Measurements from ENCODE around the gene STRIP1. TPM values are rescaled to one million over a fixed set of nuclear protein-coding genes. Genes with fewer than 3 reads are reported as not detected.

The STRIP1 gene
- total and polyA plus RNA-seq, 10 donors, result 11.8 to 98.7 (median 59.3) TPM

DNA sequence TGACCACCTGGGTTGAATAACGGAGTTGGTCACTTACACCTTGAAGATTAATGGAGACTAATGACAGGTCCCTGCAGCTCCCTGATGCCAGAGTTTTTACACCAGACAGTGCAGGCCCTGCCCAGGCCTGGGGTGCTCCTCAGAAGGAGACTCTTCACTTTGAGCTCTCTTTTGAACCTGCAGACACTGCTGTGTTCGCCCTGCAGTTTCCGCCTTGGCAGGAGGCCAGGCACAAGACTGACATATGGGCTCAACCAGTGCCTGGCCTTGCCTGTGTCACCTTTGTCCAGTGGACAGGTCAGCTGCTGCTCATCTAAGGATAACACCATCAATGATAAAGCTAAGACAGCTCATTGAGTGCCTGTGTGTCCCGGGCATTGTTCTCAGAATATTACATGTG, 5.2 kb downstream of the STRIP1 start:
- intact Hi-C loops (cut with DNase I; ENCODE audit: low total_unique reads), result no loop called here
- no peak for DNase-seq
- H3K4me3 ChIP-seq, result no peak overlapping the region
- peaks cover 11 to 85% (median 67%) of the 10 kb centered on the region in 6 donors for H3K36me3 ChIP-seq
- 77 to 93% (median 87%) methylated on average over 4 of the region's 4 CpGs for WGBS, 5 donors
- H3K4me1 ChIP-seq, result peaks cover 16 to 30% (median 24%) of the 10 kb centered on the region in 6 donors
- H3K27me3 ChIP-seq (replicated peaks in 1 of 7), result no peaks in the 10 kb centered on the region
- H3K27ac ChIP-seq, result no peak overlapping the region
- TF ChIP-seq, protein P1, sequence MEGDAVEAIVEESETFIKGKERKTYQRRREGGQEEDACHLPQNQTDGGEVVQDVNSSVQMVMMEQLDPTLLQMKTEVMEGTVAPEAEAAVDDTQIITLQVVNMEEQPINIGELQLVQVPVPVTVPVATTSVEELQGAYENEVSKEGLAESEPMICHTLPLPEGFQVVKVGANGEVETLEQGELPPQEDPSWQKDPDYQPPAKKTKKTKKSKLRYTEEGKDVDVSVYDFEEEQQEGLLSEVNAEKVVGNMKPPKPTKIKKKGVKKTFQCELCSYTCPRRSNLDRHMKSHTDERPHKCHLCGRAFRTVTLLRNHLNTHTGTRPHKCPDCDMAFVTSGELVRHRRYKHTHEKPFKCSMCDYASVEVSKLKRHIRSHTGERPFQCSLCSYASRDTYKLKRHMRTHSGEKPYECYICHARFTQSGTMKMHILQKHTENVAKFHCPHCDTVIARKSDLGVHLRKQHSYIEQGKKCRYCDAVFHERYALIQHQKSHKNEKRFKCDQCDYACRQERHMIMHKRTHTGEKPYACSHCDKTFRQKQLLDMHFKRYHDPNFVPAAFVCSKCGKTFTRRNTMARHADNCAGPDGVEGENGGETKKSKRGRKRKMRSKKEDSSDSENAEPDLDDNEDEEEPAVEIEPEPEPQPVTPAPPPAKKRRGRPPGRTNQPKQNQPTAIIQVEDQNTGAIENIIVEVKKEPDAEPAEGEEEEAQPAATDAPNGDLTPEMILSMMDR (IDR thresholded peaks at IDR 0.05 in 8 of 11, conservative IDR thresholded peaks at IDR 0.05 in 3 of 11), result no peak
- TF ChIP-seq POLR2AphosphoS5 (IDR thresholded peaks at IDR 0.05) (no peak), POLR2A (IDR thresholded peaks at IDR 0.05) (no peak)
- H3K9me3 ChIP-seq, result no peaks in the 10 kb centered on the region

DNA sequence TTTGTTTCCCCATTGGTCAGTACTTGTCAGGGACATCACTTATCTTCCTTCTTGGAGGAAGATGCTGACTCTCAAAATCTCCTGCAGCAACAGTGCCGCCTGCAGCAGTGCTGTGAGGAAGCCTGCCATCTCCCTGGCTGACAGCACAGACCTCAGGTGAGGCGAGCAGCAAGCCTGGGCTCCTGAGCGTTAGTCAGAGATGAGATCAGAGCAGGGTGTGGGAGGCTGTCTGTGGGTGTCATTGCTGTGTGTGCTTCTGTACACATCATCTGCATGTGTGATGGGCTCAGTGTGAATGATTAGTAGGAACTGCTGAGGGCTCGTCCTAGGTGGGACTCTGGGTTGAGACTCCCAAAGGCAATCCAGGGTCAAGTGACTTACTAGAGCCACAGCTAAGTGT, 6.1 kb downstream of the STRIP1 start:
- peaks cover 11 to 94% (median 76%) of the 10 kb centered on the region in 6 donors for H3K36me3 ChIP-seq
- 86 to 91% (median 88%) methylated on average over 4 of the region's 4 CpGs for WGBS, 5 donors
- peaks cover 12 to 23% (median 17%) of the 10 kb centered on the region in 6 donors for H3K4me1 ChIP-seq
- no peaks in the 10 kb centered on the region for H3K9me3 ChIP-seq
- H3K4me3 ChIP-seq, result no peak overlapping the region
- intact Hi-C loops (cut with DNase I; ENCODE audit: low total_unique reads), result no loop called here
- no peak overlapping the region for H3K27ac ChIP-seq
- no peaks in the 10 kb centered on the region for H3K27me3 ChIP-seq (replicated peaks in 1 of 7)
- peak; percentile 44 for DNase-seq
- no peak for TF ChIP-seq POLR2A (IDR thresholded peaks at IDR 0.05)
- TF ChIP-seq, protein P1 (IDR thresholded peaks at IDR 0.05 in 8 of 11, conservative IDR thresholded peaks at IDR 0.05 in 3 of 11), result no peak
- peak in 1 of 3 donors; percentile 16 for TF ChIP-seq POLR2AphosphoS5 (IDR thresholded peaks at IDR 0.05)

DNA sequence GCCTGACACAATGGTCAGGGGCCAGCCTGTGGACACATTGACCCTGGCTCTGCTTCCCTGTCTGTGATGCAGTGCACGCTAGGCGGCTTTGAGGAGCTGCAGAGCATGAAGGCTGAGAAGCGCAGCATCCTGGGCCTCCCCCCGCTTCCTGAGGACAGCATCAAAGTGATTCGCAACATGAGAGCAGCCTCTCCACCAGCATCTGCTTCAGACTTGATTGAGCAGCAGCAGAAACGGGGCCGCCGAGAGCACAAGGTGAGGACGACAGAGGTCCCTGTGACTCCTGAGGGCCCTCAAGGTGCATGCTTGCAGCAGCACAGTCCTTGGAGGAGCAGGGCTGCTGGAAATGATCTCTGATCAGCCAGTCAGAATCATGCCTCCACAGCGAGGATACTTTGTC, 8.6 kb downstream of the STRIP1 start:
- H3K9me3 ChIP-seq, result no peaks in the 10 kb centered on the region
- no peak overlapping the region for H3K27ac ChIP-seq
- intact Hi-C loops (cut with DNase I; ENCODE audit: low total_unique reads), result no loop called here
- DNase-seq, result peak; percentile 55
- H3K36me3 ChIP-seq, result peaks cover 11 to 100% (median 100%) of the 10 kb centered on the region in 6 donors
- 94 to 99% (median 98%) methylated on average over 8 to 10 of the region's 10 CpGs for WGBS, 5 donors
- H3K27me3 ChIP-seq (replicated peaks in 1 of 7), result no peaks in the 10 kb centered on the region
- no peaks in the 10 kb centered on the region for H3K4me1 ChIP-seq
- no peak overlapping the region for H3K4me3 ChIP-seq
- TF ChIP-seq POLR2AphosphoS5 (IDR thresholded peaks at IDR 0.05) (no peak), POLR2A (IDR thresholded peaks at IDR 0.05) (no peak)
- TF ChIP-seq, protein P1 (IDR thresholded peaks at IDR 0.05 in 8 of 11, conservative IDR thresholded peaks at IDR 0.05 in 3 of 11), result no peak

DNA sequence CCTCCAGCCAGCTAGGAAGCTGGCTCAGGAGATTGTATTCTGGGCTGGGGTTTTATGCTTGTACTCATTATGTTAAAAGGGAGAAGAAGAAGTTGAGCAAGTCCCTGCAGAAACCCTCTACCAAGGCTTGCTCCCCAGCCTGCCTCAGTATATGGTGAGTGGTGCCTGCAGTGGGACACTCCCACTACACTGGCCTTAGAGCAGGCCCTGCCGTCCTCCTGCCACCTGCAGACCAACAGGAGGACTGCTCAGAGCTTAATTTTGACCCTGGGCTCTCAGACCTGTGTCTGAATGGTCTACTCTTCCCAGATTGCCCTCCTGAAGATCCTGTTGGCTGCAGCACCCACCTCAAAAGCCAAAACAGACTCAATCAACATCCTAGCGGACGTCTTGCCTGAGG, 13.0 kb downstream of the STRIP1 start:
- Histone ChIP-seq H3K4me1 (peaks cover 0 to 37% (median 21%) of the 10 kb centered on the region in 6 donors), H3K27me3 (replicated peaks in 1 of 7) (no peaks in the 10 kb centered on the region), H3K9me3 (no peaks in the 10 kb centered on the region), H3K4me3 (no peak overlapping the region), H3K36me3 (peaks cover 4 to 100% (median 99%) of the 10 kb centered on the region in 6 donors), H3K27ac (no peak overlapping the region)
- intact Hi-C loops (cut with DNase I; ENCODE audit: low total_unique reads), result no loop called here
- DNase-seq, result no peak
- TF ChIP-seq, protein P1 (IDR thresholded peaks at IDR 0.05 in 8 of 11, conservative IDR thresholded peaks at IDR 0.05 in 3 of 11), result no peak
- TF ChIP-seq POLR2AphosphoS5 (IDR thresholded peaks at IDR 0.05), result no peak
- TF ChIP-seq POLR2A (IDR thresholded peaks at IDR 0.05), result no peak
- 79 to 97% (median 87%) methylated on average over 3 of the region's 3 CpGs for WGBS, 5 donors
